ENCODE measurements around the gene MZT1.

GRCh38 chr13:72698164-72698563 lies 29.3 kb downstream of the MZT1 start:
- TF ChIP-seq CTCF (conservative IDR thresholded peaks at IDR 0.05) (no peak), ZFX (IDR thresholded peaks at IDR 0.05) (no peak)

Measured in C4-2B (cell line).